T-cell (primary cell): ENCODE measurements around the gene KYAT1. TPM values are rescaled to one million over a fixed set of nuclear protein-coding genes. Genes with fewer than 3 reads are reported as not detected.
"Not testable (repeated sequence)": the region's sequence is repeated elsewhere in the genome, so short reads cannot be mapped to it uniquely, and the experiment has no call there.

ENCODE experiments used
- ATAC-seq, 4 experiments: fragments of 200-7000 bp in 3 of 4; fragments of 150-1000 bp in 1 of 4; cut with Tn5 transposase; replicated peaks in 1 of 4; 1 replicate in 3 of 4; 2 replicates in 1 of 4; pipeline ENCODE4 v1.10.0; 2021; ENCODE audit warnings: moderate library complexity in 3 of 4, mild to moderate bottlenecking in 2 of 4, moderate number of reproducible peaks in 1 of 4
- CTCF ChIA-PET, 2 donors: fragments of 300-600 bp; sonication (Branson Sonifier 250); formaldehyde crosslinking; loops; one replicate each; lab custom pipeline; 2022; ENCODE audit warnings: antibody characterized with exemption in 2 of 2; lab: Charles Lee
- POLR2A ChIA-PET, 2 donors: fragments of 300-600 bp; sonication (Branson Sonifier 250); formaldehyde crosslinking; loops; one replicate each; lab custom pipeline; 2022; ENCODE audit warnings: antibody characterized with exemption in 2 of 2; lab: Charles Lee
- DNase-seq, 35 experiments: peaks; one replicate each; pipeline versions ENCODE4 v3.0.0 to v3.0.0-alpha.2; 2013 to 2023
- H3K27ac ChIP-seq: one replicate; pipeline ENCODE4 v1.5.1; 2013; ENCODE audit warnings: low read length
- H3K27me3 ChIP-seq, 2 experiments: replicated peaks in 1 of 2; 1 replicate in 1 of 2; 2 replicates in 1 of 2; pipeline versions ENCODE4 v1.6.1 to v1.7.0; 2013; ENCODE audit warnings: low read length in 1 of 2, mixed read lengths in 1 of 2; ENCODE audit not compliant: control insufficient read depth in 2 of 2, insufficient read depth in 2 of 2; ENCODE audit errors: extremely low read depth in 1 of 2
- H3K36me3 ChIP-seq, 2 donors: 1 replicate in 1 of 2; 2 replicates in 1 of 2; pipeline versions ENCODE4 v1.6.1 to v1.7.0; 2013; ENCODE audit warnings: low read length in 1 of 2; ENCODE audit not compliant: control insufficient read depth in 2 of 2, insufficient read depth in 1 of 2; ENCODE audit errors: extremely low read depth in 1 of 2
- H3K4me1 ChIP-seq, 2 experiments: 1 replicate in 1 of 2; 2 replicates in 1 of 2; pipeline versions ENCODE4 v1.6.1 to v1.7.0; 2013; ENCODE audit warnings: low read length in 2 of 2, mixed read lengths in 1 of 2; ENCODE audit not compliant: insufficient read depth in 2 of 2, control insufficient read depth in 1 of 2; ENCODE audit errors: extremely low read depth in 1 of 2
- H3K4me3 ChIP-seq, 2 donors: 1 replicate in 1 of 2; 2 replicates in 1 of 2; pipeline versions ENCODE4 v1.5.1 to v1.7.0; 2013; ENCODE audit warnings: mild to moderate bottlenecking in 2 of 2, low read length in 1 of 2, moderate library complexity in 1 of 2; ENCODE audit not compliant: control insufficient read depth in 1 of 2; ENCODE audit errors: extremely low read depth in 1 of 2
- H3K9me3 ChIP-seq: 2 replicates; pipeline ENCODE4 v1.7.0; 2013
- H3K27ac Mint-ChIP-seq, 2 donors: one replicate each; pipeline ENCODE4 v1.8.0; 2020 to 2021; ENCODE audit warnings: mild to moderate bottlenecking in 2 of 2, mixed read lengths in 2 of 2
- H3K27me3 Mint-ChIP-seq, 2 donors: one replicate each; pipeline ENCODE4 v1.8.0; 2021 to 2022; ENCODE audit warnings: mixed read lengths in 2 of 2
- H3K36me3 Mint-ChIP-seq: one replicate; pipeline ENCODE4 v1.8.0; 2021; ENCODE audit warnings: mixed read lengths
- H3K4me1 Mint-ChIP-seq, 3 donors: one replicate each; pipeline ENCODE4 v1.8.0; 2020 to 2022; ENCODE audit warnings: mixed read lengths in 3 of 3, mild to moderate bottlenecking in 1 of 3
- H3K4me3 Mint-ChIP-seq, 3 donors: one replicate each; pipeline ENCODE4 v1.8.0; 2020 to 2022; ENCODE audit warnings: mild to moderate bottlenecking in 3 of 3, mixed read lengths in 3 of 3, moderate library complexity in 3 of 3
- H3K9me3 Mint-ChIP-seq, 3 donors: one replicate each; pipeline ENCODE4 v1.8.0; 2020 to 2022; ENCODE audit warnings: mixed read lengths in 3 of 3
- WGBS: methylation state at CpG from one replicate; pipeline ENCODE4 v1.1.5; 2013; ENCODE audit warnings: missing lambda C conversion rate; ENCODE audit not compliant: insufficient coverage; 5-methylcytosine and 5-hydroxymethylcytosine counted together
- total RNA-seq, 35 experiments: library from RNA in 6 of 35; stranded (reverse) in 6 of 35; fragments of 120-200 nt in 1 of 35; gene quantifications; one replicate each; pipeline versions ENCODE4 v1.2.1 to v1.2.4 and lab custom pipeline; 2013 to 2026

KYAT1 gene
- total RNA-seq, 5 donors from 2014 or later (not counting 1 experiment from before 2014, with no cell fraction given) = 9.7 to 15.6 (median 11.7) TPM

DNA sequence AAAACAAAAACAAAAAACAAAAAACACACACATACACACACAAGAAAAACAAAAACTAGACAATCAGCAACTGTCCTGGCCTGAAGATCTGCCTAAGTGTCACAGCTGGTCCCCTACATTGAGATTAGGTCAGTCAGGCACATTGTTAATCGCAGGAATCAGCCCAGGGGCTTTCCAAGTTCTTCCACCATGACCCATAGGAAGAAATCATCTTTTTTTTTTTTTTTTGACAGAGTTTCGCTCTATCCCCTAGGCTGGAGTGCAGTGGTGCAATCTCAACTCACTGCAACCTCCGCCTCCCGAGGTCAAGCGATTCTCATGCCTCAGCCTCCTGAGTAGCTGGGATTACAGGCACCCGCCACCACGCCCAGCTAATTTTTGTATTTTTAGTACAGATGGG lies 38.6 kb downstream of the KYAT1 start:
- H3K9me3 Mint-ChIP-seq, H3K9me3 ChIP-seq, H3K4me1 Mint-ChIP-seq, ATAC-seq, H3K27me3 Mint-ChIP-seq, H3K4me3 ChIP-seq, H3K27me3 ChIP-seq, H3K4me3 Mint-ChIP-seq, H3K27ac ChIP-seq, DNase-seq, H3K4me1 ChIP-seq, CTCF ChIA-PET, H3K27ac Mint-ChIP-seq: not testable (repeated sequence)
- POLR2A ChIA-PET = interaction anchor here in 1 of 2 donors (0.7 kb wide), 1 partner anchor 64 kb away, joined by 3 read pairs; no protein-coding TSS in a partner anchor
- WGBS = 83% methylated on average over 1 of the region's 7 CpGs
- peaks cover 0 to 13% of the 10 kb centered on the region in 2 donors for H3K36me3 ChIP-seq
- peaks cover 23% of the 10 kb centered on the region for H3K36me3 Mint-ChIP-seq

DNA sequence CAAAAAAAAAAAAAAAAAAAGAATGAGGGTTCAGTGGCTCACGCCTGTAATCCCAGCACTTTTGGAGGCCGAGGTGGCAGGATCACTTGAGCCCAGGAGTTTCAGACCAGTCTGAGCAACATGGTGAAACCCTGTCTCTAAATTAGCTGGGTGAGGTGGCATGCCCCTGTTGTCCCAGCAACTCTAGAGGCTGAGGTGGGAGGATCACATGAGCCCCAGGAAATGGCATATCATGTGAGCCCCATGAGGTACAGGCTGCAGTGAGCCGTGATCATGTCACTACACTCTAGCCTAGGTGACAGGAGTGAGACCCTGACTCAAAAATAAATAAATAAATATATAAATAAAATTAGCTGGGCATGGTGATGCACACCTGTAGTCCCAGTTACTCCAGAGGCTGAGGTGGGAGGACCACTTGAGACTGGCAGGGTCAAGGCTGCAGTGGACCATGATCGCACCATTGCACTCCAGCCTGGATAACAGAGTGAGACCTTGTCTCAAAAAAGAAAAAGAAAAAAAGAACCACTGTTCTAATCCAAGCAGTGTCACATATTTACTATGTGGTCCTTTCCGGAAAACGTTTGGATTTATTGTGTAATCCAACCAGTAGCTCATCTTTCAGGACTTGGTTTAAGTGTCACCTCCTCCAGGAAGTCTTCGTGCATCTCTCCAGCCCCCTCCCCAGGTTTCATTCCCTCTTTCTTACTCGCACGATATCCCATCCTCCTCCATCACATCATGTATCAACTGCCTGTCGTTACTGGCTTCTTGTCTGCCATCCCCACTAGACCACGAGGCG lies 39.9 kb downstream of the KYAT1 start:
- no peaks in the 10 kb centered on the region for H3K4me1 ChIP-seq
- no peak overlapping the region for H3K27ac ChIP-seq
- H3K36me3 ChIP-seq = peaks cover 2 to 22% of the 10 kb centered on the region in 2 donors
- no peaks in the 10 kb centered on the region for H3K4me1 Mint-ChIP-seq
- peaks cover 22% of the 10 kb centered on the region for H3K36me3 Mint-ChIP-seq
- no peak overlapping the region for H3K4me3 ChIP-seq
- CTCF ChIA-PET = no interaction called here
- 97% methylated on average over 10 of the region's 12 CpGs for WGBS
- ATAC-seq = no peak
- H3K27me3 Mint-ChIP-seq = no peaks in the 10 kb centered on the region
- no peaks in the 10 kb centered on the region for H3K9me3 Mint-ChIP-seq
- no peaks in the 10 kb centered on the region for H3K27me3 ChIP-seq
- no peak for DNase-seq
- POLR2A ChIA-PET = no interaction called here
- no peaks in the 10 kb centered on the region for H3K9me3 ChIP-seq
- no peak overlapping the region for H3K27ac Mint-ChIP-seq
- no peak overlapping the region for H3K4me3 Mint-ChIP-seq

DNA sequence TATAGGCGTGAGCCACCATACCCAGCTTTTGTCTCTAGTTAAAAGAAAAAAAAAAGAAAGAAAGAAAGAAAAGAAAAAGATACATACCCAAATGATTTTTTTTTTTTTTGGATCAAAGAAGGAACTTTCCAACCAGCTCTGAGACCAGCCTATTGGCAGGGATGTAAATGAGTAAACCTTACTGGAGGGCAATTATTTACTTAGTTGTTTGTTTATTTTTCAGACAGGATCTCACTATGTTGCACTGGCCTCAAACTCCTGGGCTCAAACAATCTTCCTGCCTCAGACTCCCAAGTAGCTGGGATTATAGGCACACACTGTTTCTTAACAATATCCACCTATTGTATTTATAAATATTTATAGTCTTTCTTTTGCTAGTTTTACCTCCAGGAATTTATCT lies 41.2 kb downstream of the KYAT1 start:
- Histone ChIP-seq H3K4me1 (no peaks in the 10 kb centered on the region), H3K27me3 (no peaks in the 10 kb centered on the region), H3K27ac (no peak overlapping the region), H3K4me3 (no peak overlapping the region), H3K36me3 (peaks cover 2 to 24% of the 10 kb centered on the region in 2 donors), H3K9me3 (no peaks in the 10 kb centered on the region)
- H3K4me1 Mint-ChIP-seq = no peaks in the 10 kb centered on the region
- H3K36me3 Mint-ChIP-seq = peaks cover 22% of the 10 kb centered on the region
- ATAC-seq = no peak
- POLR2A ChIA-PET = no interaction called here
- no peak overlapping the region for H3K4me3 Mint-ChIP-seq
- CTCF ChIA-PET = no interaction called here
- WGBS = no CpG with 5 or more reads among the region's 1 CpG
- no peak overlapping the region for H3K27ac Mint-ChIP-seq
- DNase-seq = no peak
- H3K9me3 Mint-ChIP-seq = no peaks in the 10 kb centered on the region
- no peaks in the 10 kb centered on the region for H3K27me3 Mint-ChIP-seq

DNA sequence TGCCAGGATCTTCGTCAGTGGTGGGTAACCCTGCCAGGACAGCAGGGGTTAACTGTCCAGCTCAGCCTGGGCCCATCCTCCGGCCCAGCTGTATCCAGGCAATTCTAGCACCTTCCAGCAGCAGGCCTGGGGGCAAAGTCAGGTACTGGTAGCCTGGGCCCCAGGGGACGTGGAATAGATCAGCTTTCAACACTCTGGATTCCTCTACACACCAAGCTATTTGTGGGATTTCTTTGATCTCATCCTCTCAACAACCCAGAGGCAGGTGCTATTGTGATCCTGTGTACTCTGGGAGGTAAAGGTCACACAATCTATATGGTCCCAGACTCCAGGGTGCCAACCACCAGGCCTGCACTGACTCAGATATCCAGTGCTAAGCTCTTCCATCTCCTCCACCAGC lies 43.4 kb downstream of the KYAT1 start:
- Mint-ChIP-seq H3K27ac (no peak overlapping the region), H3K27me3 (no peaks in the 10 kb centered on the region), H3K36me3 (peaks cover 28% of the 10 kb centered on the region), H3K9me3 (no peaks in the 10 kb centered on the region), H3K4me1 (no peaks in the 10 kb centered on the region), H3K4me3 (no peak overlapping the region)
- DNase-seq (no peak), ATAC-seq (no peak)
- ChIA-PET CTCF (interaction anchor here in 1 of 2 donors (0.6 kb wide), 1 partner anchor 996 kb away, joined by 3 read pairs; the partner anchor contains the start of gene C9orf78), POLR2A (no interaction called here)
- Histone ChIP-seq H3K27me3 (no peaks in the 10 kb centered on the region), H3K4me3 (no peak overlapping the region), H3K4me1 (no peaks in the 10 kb centered on the region), H3K27ac (no peak overlapping the region), H3K9me3 (no peaks in the 10 kb centered on the region), H3K36me3 (peaks cover 2 to 27% of the 10 kb centered on the region in 2 donors)
- WGBS = 100% methylated on average over 1 of the region's 3 CpGs

DNA sequence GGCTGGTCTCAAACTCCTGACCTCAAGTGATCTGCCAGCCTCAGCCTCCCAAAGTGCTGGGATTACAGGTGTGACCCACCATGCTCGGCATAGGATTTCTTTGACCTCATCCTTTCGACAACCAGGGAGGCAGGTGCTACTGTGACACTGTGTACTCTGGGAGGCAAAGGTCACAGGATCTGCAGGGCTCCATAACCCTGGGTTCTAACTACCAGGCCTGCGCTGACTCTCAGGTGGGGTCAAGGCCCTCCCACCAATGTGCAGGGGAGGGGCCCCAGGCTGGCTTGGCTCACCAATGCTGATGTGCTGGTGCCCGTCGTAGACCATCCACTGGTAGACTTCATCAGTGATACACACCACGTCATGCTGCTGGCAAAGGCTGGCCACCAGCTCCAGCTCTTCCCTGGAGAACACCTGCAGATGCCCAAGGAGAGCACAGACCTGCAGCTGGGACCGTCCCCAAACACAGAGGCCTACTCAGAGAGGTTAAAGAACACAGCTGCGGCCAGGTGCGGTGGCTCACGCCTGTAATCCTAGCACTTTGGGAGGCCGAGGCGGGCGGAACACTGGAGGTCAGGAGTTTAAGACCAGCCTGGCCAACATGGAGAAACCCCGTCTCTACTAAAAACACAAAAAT lies 45.1 kb downstream of the KYAT1 start:
- POLR2A ChIA-PET = no interaction called here
- DNase-seq (no peak), ATAC-seq (no peak)
- H3K27ac Mint-ChIP-seq = no peak overlapping the region
- peaks cover 27% of the 10 kb centered on the region for H3K36me3 Mint-ChIP-seq
- no peaks in the 10 kb centered on the region for H3K9me3 ChIP-seq
- no peaks in the 10 kb centered on the region for H3K27me3 Mint-ChIP-seq
- no peaks in the 10 kb centered on the region for H3K4me1 Mint-ChIP-seq
- no peaks in the 10 kb centered on the region for H3K4me1 ChIP-seq
- CTCF ChIA-PET = interaction anchor here in 1 of 2 donors (0.6 kb wide), 1 partner anchor 58 kb away, joined by 3 read pairs; no protein-coding TSS in a partner anchor
- no peaks in the 10 kb centered on the region for H3K9me3 Mint-ChIP-seq
- no peaks in the 10 kb centered on the region for H3K27me3 ChIP-seq
- H3K36me3 ChIP-seq = peaks cover 2 to 17% of the 10 kb centered on the region in 2 donors
- no peak overlapping the region for H3K4me3 Mint-ChIP-seq
- WGBS = 76% methylated on average over 6 of the region's 14 CpGs
- H3K4me3 ChIP-seq = no peak overlapping the region
- no peak overlapping the region for H3K27ac ChIP-seq

DNA sequence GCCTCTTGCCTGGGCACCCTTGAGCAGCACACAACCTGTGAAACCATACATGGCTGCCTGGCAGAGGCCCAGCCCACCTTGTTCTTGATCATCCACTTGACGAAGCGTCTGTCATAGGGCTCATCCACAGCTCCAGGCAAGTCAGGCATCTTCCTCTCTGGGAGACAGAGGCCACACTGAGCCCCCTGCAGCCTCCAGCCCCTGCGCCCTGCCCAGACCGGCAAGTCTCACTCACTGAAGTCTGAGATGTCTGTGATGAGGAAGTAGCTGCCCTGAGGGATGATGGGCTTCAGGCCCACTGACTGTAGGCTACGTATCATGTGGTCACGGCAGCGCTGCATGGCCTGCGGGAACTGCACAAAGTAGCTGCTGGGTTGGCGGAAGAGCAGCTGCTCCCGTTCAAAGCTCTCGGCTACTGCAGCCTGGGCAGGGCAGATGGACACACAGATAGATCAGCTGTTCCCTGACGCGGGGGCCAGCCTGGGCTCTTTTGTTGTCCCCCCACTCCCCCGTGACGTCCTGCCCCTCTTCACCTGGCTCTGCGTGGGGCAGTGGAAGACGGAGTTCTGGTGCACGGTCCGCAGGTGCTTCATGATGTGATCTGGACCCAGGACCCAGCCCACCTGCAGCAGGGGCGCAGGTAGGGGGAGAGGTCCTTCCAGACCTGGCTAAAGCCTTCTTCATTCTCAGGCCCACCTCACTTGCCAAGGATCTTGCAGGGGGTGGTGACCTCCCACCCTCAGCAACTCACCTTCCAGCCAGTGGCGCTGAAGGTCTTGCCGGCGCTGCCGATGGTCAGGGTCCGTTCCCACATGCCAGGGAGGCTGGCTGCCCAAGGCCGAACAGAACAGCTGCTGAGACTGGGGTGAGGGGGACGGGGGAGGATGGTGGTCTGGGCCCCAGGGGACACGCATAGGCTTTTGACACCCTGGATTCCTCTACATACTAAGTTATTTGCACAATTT lies 46.2 kb downstream of the KYAT1 start:
- no peak overlapping the region for H3K27ac Mint-ChIP-seq
- POLR2A ChIA-PET = no interaction called here

More for the DNA sequence above, 46.2 kb downstream of the KYAT1 start:
- Mint-ChIP-seq H3K36me3 (peaks cover 23% of the 10 kb centered on the region), H3K4me1 (no peaks in the 10 kb centered on the region), H3K4me3 (no peak overlapping the region), H3K9me3 (no peaks in the 10 kb centered on the region), H3K27me3 (no peaks in the 10 kb centered on the region)
- Histone ChIP-seq H3K4me1 (no peaks in the 10 kb centered on the region), H3K27me3 (no peaks in the 10 kb centered on the region), H3K27ac (no peak overlapping the region), H3K4me3 (no peak overlapping the region), H3K9me3 (no peaks in the 10 kb centered on the region), H3K36me3 (peaks cover 2 to 17% of the 10 kb centered on the region in 2 donors)
- ATAC-seq (no peak), DNase-seq (no peak)
- CTCF ChIA-PET = no interaction called here
- 100% methylated on average over 14 of the region's 28 CpGs for WGBS
